GM12872 (cell line): ENCODE measurements around the gene UBAP1L.

Experiments used
- TF ChIP-seq, protein P1 (sequence below): IDR thresholded peaks from 3 replicates; pipeline ENCODE4 v1.5.1; 2011; ENCODE audit warnings: low read depth, mild to moderate bottlenecking, low read length, moderate library complexity; ENCODE audit not compliant: insufficient read depth

The UBAP1L gene

GRCh38 chr15:65133548-65134200 is 18.7 kb upstream of the UBAP1L start, which contains the start of gene PDCD7:
Gene PDCD7, minus strand, starts transcription at chr15:65133808. Its CDS starts 27 bp downstream, at chr15:65133781.
- TF ChIP-seq, protein P1, sequence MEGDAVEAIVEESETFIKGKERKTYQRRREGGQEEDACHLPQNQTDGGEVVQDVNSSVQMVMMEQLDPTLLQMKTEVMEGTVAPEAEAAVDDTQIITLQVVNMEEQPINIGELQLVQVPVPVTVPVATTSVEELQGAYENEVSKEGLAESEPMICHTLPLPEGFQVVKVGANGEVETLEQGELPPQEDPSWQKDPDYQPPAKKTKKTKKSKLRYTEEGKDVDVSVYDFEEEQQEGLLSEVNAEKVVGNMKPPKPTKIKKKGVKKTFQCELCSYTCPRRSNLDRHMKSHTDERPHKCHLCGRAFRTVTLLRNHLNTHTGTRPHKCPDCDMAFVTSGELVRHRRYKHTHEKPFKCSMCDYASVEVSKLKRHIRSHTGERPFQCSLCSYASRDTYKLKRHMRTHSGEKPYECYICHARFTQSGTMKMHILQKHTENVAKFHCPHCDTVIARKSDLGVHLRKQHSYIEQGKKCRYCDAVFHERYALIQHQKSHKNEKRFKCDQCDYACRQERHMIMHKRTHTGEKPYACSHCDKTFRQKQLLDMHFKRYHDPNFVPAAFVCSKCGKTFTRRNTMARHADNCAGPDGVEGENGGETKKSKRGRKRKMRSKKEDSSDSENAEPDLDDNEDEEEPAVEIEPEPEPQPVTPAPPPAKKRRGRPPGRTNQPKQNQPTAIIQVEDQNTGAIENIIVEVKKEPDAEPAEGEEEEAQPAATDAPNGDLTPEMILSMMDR, result no peak

- TF ChIP-seq, protein P1, result no peak
Observed at GRCh38 chr15:65132878-65133547, 18.0 kb upstream of the UBAP1L start.

DNA sequence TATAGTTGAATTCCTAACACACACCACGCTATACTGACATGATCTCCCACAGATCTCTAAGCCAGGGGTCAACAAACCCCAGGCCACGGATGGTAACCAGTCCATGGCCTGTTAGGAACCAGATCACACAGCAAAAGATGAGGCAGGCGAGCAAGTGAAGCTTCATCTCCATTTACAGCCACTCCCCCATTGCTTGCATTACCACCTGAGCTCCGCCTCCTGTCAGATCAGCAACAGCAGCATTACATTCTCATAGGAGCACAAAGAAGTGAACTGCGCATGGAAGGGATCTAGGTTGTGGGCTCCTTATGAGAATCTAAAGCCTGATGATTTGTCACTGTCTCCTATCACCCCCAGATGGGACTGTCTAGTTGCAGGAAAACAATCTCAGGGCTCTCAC is 15.9 kb upstream of the UBAP1L start:
- TF ChIP-seq, protein P1, result no peak

DNA sequence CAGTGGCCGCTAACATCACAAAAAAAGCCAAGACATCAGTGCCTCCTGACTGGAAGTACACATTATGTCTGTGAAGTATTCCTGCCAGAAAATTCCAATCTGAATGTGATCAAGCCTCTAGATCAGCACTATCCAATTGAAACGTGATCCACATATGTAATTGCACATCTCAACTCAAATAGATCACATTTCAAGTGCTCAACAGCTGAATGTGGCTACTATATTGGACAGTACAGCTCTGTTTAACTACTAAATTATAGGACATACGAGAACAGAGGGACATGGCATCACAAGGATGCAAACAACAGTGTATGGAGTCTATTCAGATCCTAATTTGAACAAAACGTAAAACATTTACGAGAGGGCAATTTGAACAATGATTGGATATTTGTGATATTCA is 542 bp upstream of the UBAP1L start:
- TF ChIP-seq, protein P1, result no peak

GRCh38 chr15:65110676-65111292 is 4.2 kb downstream of the UBAP1L start:
- TF ChIP-seq, protein P1, result no peak

DNA sequence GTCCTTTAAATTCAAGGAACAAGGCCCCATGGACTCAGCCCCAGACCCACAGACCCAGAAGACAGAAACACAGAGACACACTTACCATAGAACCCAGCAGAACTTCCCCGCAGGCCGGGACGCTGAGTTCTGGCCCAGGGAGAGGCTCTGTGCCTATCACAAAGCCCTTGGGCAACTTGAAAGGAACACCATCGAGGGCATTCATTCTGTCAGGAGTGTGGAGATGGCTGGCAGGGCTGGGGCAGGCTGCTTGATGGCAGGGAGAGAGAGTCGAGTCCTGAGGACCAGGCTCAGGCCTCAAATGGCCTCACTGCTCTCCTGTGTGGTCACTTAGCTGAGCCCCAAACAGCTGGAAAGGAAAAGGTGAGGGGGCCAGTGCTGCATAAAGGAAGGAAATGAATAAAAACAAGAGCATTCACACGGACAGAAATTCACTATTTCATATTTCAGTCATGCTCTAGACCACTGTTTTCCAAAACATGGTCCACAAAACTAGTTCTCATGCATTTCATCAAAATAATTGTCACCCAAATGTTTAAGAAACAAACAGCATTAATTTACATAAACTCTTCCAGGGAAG is 8.9 kb downstream of the UBAP1L start:
- TF ChIP-seq, protein P1, result no peak

DNA sequence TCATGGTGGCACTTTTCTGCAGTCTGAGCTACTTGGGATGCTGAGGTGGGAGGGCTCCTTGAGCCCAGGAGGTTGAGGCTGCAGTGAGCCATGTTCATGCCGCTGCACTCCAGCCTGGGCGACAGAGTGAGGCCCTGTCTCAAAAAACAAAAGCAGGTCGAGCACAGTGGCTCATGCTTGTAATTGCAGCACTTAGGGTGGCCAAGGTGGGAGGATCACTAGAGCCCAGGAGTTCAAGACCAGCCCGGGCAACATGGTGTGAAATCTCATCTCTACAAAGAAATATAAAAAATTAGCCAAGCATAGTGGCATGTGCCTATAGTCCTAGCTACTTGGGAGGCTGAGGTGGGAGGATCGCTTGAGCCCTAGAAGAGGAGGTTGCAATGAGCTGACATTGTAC is 10.0 kb downstream of the UBAP1L start:
- TF ChIP-seq, protein P1, result no peak
